Spleen (tissue), 11 donors: ENCODE results near the gene FAT1. TPM values are rescaled to one million over a fixed set of nuclear protein-coding genes. Genes with fewer than 3 reads are reported as not detected.
A peak's percentile ranks its signal among the peaks of the same experiment; 100 is the strongest.

Source experiments
- DNase-seq: peaks from one replicate; pipeline ENCODE4 v3.0.0-alpha.2; 2020
- H3K27ac ChIP-seq, 8 donors: fragments of 200-600 bp; sonication (generic) in 7 of 8; 1 replicate in 4 of 8; 2 replicates in 4 of 8; pipeline versions ENCODE4 v1.5.0 to v1.8.0; 2016 to 2021; ENCODE audit warnings: inconsistent platforms in 4 of 8, mild to moderate bottlenecking in 4 of 8, moderate library complexity in 1 of 8
- H3K27me3 ChIP-seq, 7 donors: fragments of 200-600 bp; sonication (generic) in 6 of 7; replicated peaks in 1 of 7; 1 replicate in 4 of 7; 2 replicates in 3 of 7; pipeline versions ENCODE4 v1.5.0 to v1.8.0; 2016 to 2021; ENCODE audit warnings: inconsistent platforms in 3 of 7, mild to moderate bottlenecking in 1 of 7
- H3K36me3 ChIP-seq, 6 donors: fragments of 200-600 bp; sonication (generic) in 5 of 6; 1 replicate in 4 of 6; 2 replicates in 2 of 6; pipeline versions ENCODE4 v1.5.0 to v1.8.0; 2016 to 2021; ENCODE audit warnings: inconsistent platforms in 2 of 6
- H3K4me1 ChIP-seq, 6 donors: fragments of 200-600 bp; sonication (generic) in 5 of 6; 1 replicate in 3 of 6; 2 replicates in 3 of 6; pipeline versions ENCODE4 v1.5.0 to v1.8.0; 2016 to 2021; ENCODE audit warnings: inconsistent platforms in 3 of 6
- H3K4me3 ChIP-seq, 8 donors: fragments of 200-600 bp; sonication (generic) in 7 of 8; 1 replicate in 4 of 8; 2 replicates in 4 of 8; pipeline versions ENCODE4 v1.5.0 to v1.8.0; 2016 to 2021; ENCODE audit warnings: inconsistent platforms in 4 of 8, mild to moderate bottlenecking in 4 of 8, moderate library complexity in 2 of 8
- H3K9me3 ChIP-seq, 8 donors: fragments of 200-600 bp; sonication (generic) in 7 of 8; 1 replicate in 4 of 8; 2 replicates in 4 of 8; pipeline versions ENCODE4 v1.5.0 to v1.8.0; 2016 to 2021; ENCODE audit warnings: inconsistent platforms in 4 of 8
- CTCF ChIP-seq, 11 experiments: fragments of 200-600 bp in 7 of 11; fragments of 450-650 bp in 4 of 11; sonication (generic) in 4 of 11; IDR thresholded peaks in 8 of 11; conservative IDR thresholded peaks in 3 of 11; 1 replicate in 7 of 11; 2 replicates in 4 of 11; pipeline versions ENCODE4 v1.4.0 to v1.8.0; 2016 to 2021; ENCODE audit warnings: antibody characterized with exemption in 11 of 11, inconsistent platforms in 4 of 11, mild to moderate bottlenecking in 1 of 11
- POLR2A ChIP-seq, 3 donors: fragments of 450-650 bp; IDR thresholded peaks; one replicate each; pipeline ENCODE4 v1.5.1; 2017; ENCODE audit warnings: antibody characterized with exemption in 3 of 3, mild to moderate bottlenecking in 1 of 3
- POLR2AphosphoS5 ChIP-seq, 3 donors: sonication (generic); formaldehyde crosslinking; IDR thresholded peaks; one replicate each; pipeline ENCODE4 v1.5.1; 2017; ENCODE audit warnings: antibody characterized with exemption in 3 of 3
- WGBS, 5 donors: extraction: QIAGEN DNeasy Blood & Tissue Kit in 3 of 5; methylation state at CpG; one replicate each; pipeline versions ENCODE4 v1.1.5 to v1.1.7; 2013 to 2018; 5-methylcytosine and 5-hydroxymethylcytosine counted together
- intact Hi-C: fragments of 100-400 bp; cut with DNase I; formaldehyde crosslinking; loops from one replicate; pipeline ENCODE4 v1.15.0; 2023; ENCODE audit warnings: low total_unique reads
- polyA plus RNA-seq, 3 donors: library from polyadenylated mRNA; stranded (reverse); fragments of 200-250 nt; gene quantifications; one replicate each; pipeline ENCODE4 v1.2.1, GENCODE V29; 2013
- total RNA-seq, 7 donors: library from RNA; depleted of rRNA in 3 of 7; stranded (reverse); fragments of >200 nt in 3 of 7; fragmentation: NEBNext Ultra II Directional in 4 of 7; extraction: Animal tissue kit (Norgen Biotek cat#: 25700) in 4 of 7; gene quantifications; one replicate each; pipeline versions ENCODE4 v1.1.0 to v1.2.1, GENCODE V29; 2016 to 2021
- donor health status: healthy with polysubstance abuse.
- donor health status: DM: no; HTN: no; CAD: no; lungs with moderate emphysema.
- donor health status: DM: no; HTN: no; CAD: no.
- donor health status: Bipolar disorder and iron deficiency.
- donor health status: healthy.
- donor health status: DM: no; HTN: no; CAD: no.
- donor health status: DM: yes; HTN: yes; CAD: no.

Gene FAT1
- total and polyA plus RNA-seq, 10 donors: 0.87 to 20.0 (median 4.6) TPM

GRCh38 chr4:186729856-186730255 is 6.2 kb upstream of the FAT1 start:
- intact Hi-C loops: no loop called here
- Histone ChIP-seq H3K27me3 (peaks cover 0 to 48% (median 27%) of the 10 kb centered on the region in 7 donors), H3K9me3 (no peaks in the 10 kb centered on the region), H3K27ac (no peak overlapping the region), H3K4me3 (no peak overlapping the region), H3K4me1 (peaks cover 0 to 25% (median 22%) of the 10 kb centered on the region in 6 donors), H3K36me3 (no peaks in the 10 kb centered on the region)
- WGBS, 5 donors: 81 to 97% (median 88%) methylated on average over 1 of the region's 1 CpG
- TF ChIP-seq POLR2AphosphoS5 (IDR thresholded peaks at IDR 0.05) (no peak), POLR2A (IDR thresholded peaks at IDR 0.05) (no peak)
- DNase-seq: no peak

GRCh38 chr4:186728631-186729271 is 5.1 kb upstream of the FAT1 start:
- Histone ChIP-seq H3K36me3 (no peaks in the 10 kb centered on the region), H3K4me1 (peaks cover 0 to 36% (median 30%) of the 10 kb centered on the region in 6 donors), H3K4me3 (no peak overlapping the region), H3K9me3 (peaks cover 0 to under 1% (median 0%) of the 10 kb centered on the region in 8 donors), H3K27me3 (peaks cover 0 to 59% (median 38%) of the 10 kb centered on the region in 7 donors), H3K27ac (no peak overlapping the region)
- 39 to 50% (median 45%) methylated on average over 4 of the region's 4 CpGs for WGBS, 5 donors
- intact Hi-C loops: no loop called here
- DNase-seq: no peak
- TF ChIP-seq POLR2A (IDR thresholded peaks at IDR 0.05): no peak
- no peak for TF ChIP-seq POLR2AphosphoS5 (IDR thresholded peaks at IDR 0.05)

DNA sequence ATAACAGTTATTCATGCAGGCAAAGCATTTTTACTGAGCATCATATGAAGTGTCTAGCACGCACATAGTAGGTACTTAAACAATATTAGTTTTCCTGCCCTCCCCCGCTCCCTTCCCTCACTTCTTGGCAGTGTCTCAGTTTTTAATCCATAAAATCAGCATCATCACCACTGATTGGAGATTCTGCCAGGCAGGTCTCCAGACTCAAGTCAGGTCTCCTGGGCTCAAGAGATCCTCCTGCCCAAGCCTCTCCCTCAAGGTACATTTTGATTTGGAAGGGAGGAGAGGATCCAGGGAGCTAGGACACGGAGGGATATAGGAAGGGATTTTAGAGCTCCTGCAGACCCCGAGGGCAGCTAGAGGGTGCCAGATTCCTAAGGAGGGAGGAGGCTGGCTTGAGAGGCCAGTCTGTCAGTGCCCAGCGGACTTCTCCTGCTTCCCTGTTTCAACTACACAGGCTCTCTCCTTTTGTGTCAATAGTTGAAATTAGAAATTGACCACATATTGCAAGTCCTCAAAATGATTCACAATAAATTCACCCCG is 4.4 kb upstream of the FAT1 start:
- no peaks in the 10 kb centered on the region for H3K36me3 ChIP-seq
- peaks cover 2 to 66% (median 45%) of the 10 kb centered on the region in 7 donors for H3K27me3 ChIP-seq
- no peak for DNase-seq
- H3K4me1 ChIP-seq: peaks cover 0 to 41% (median 35%) of the 10 kb centered on the region in 6 donors
- intact Hi-C loops: no loop called here
- 55 to 60% (median 57%) methylated on average over 6 of the region's 6 CpGs for WGBS, 5 donors
- H3K4me3 ChIP-seq: no peak overlapping the region
- H3K9me3 ChIP-seq: peaks cover 0 to 4% (median 0%) of the 10 kb centered on the region in 8 donors
- no peak overlapping the region for H3K27ac ChIP-seq
- TF ChIP-seq POLR2A (IDR thresholded peaks at IDR 0.05) (no peak), POLR2AphosphoS5 (IDR thresholded peaks at IDR 0.05) (no peak)

GRCh38 chr4:186727169-186727976 is 3.7 kb upstream of the FAT1 start:
- peak overlapping the region in 7 of 8 donors; percentile 30 to 74 (median 37) for H3K4me3 ChIP-seq
- peaks cover 0 to 4% (median 0%) of the 10 kb centered on the region in 8 donors for H3K9me3 ChIP-seq
- H3K36me3 ChIP-seq: no peaks in the 10 kb centered on the region
- peaks cover 0 to 48% (median 38%) of the 10 kb centered on the region in 6 donors for H3K4me1 ChIP-seq
- 9 to 14% (median 9%) methylated on average over 15 of the region's 15 CpGs for WGBS, 5 donors
- DNase-seq: no peak
- H3K27me3 ChIP-seq: peaks cover 2 to 73% (median 46%) of the 10 kb centered on the region in 7 donors
- TF ChIP-seq POLR2A (IDR thresholded peaks at IDR 0.05): no peak
- TF ChIP-seq CTCF (IDR thresholded peaks at IDR 0.05 in 8 of 11, conservative IDR thresholded peaks at IDR 0.05 in 3 of 11): no peak
- no peak for TF ChIP-seq POLR2AphosphoS5 (IDR thresholded peaks at IDR 0.05)
- H3K27ac ChIP-seq: peak overlapping the region in 3 of 8 donors; percentile 45 to 52 (median 51)
- intact Hi-C loops: no loop called here

- no peak for DNase-seq
- peaks cover 0 to 49% (median 38%) of the 10 kb centered on the region in 6 donors for H3K4me1 ChIP-seq
- peak overlapping the region in 5 of 8 donors; percentile 5 to 61 (median 51) for H3K27ac ChIP-seq
- whole genome bisulfite sequencing, 5 donors: 2 to 6% (median 4%) methylated on average over 41 to 82 of the region's 82 CpGs
- intact Hi-C loops: no loop called here
- TF ChIP-seq POLR2AphosphoS5 (IDR thresholded peaks at IDR 0.05) (peak in 2 of 3 donors; percentile 39 to 53), POLR2A (IDR thresholded peaks at IDR 0.05) (no peak)
- peaks cover 0 to 7% (median 0%) of the 10 kb centered on the region in 8 donors for H3K9me3 ChIP-seq
- H3K27me3 ChIP-seq: peaks cover 2 to 80% (median 53%) of the 10 kb centered on the region in 7 donors
- no peaks in the 10 kb centered on the region for H3K36me3 ChIP-seq
- H3K4me3 ChIP-seq: peak overlapping the region; percentile 2 to 74 (median 36)
Measured at GRCh38 chr4:186726426-186727168, 2.9 kb upstream of the FAT1 start.
